GM21381 (cell line): ENCODE data around the gene AXIN1.

Experiments
- ATAC-seq: cut with Tn5 transposase; IDR thresholded peaks from one replicate; pipeline ENCODE4 v1.9.1; 2021; ENCODE audit warnings: mild to moderate bottlenecking, moderate library complexity; ENCODE audit not compliant: unreplicated experiment

The AXIN1 gene

GRCh38 chr16:307691-308312 is 44.7 kb downstream of the AXIN1 start:
- ATAC-seq: no peak

GRCh38 chr16:306911-307370 is 45.6 kb downstream of the AXIN1 start:
- ATAC-seq: no peak

- no peak for ATAC-seq
Measured at GRCh38 chr16:305916-306626, 46.5 kb downstream of the AXIN1 start.

- ATAC-seq: no peak
Measured at GRCh38 chr16:303760-304505, 48.6 kb downstream of the AXIN1 start.

- no peak for ATAC-seq
Measured at GRCh38 chr16:301950-302349, 50.6 kb downstream of the AXIN1 start.

GRCh38 chr16:301235-301634 is 51.3 kb downstream of the AXIN1 start:
- ATAC-seq: no peak

GRCh38 chr16:297832-298231 is 54.7 kb downstream of the AXIN1 start:
- ATAC-seq: no peak

- ATAC-seq: no peak
Measured at GRCh38 chr16:296806-297510, 55.6 kb downstream of the AXIN1 start.

- no peak for ATAC-seq
Measured at GRCh38 chr16:296276-296675, 56.2 kb downstream of the AXIN1 start.

GRCh38 chr16:293043-293775 is 59.3 kb downstream of the AXIN1 start:
- no peak for ATAC-seq

- ATAC-seq: no peak
Measured at GRCh38 chr16:291539-291938, 61.0 kb downstream of the AXIN1 start.

- no peak for ATAC-seq
Measured at GRCh38 chr16:290681-291405, 61.7 kb downstream of the AXIN1 start.

- no peak for ATAC-seq
Measured at GRCh38 chr16:290015-290680, 62.4 kb downstream of the AXIN1 start.

- ATAC-seq: no peak
Measured at GRCh38 chr16:289395-289997, 63.0 kb downstream of the AXIN1 start.

- no peak for ATAC-seq
Measured at GRCh38 chr16:287981-288920, 64.3 kb downstream of the AXIN1 start.

- no peak for ATAC-seq
Measured at GRCh38 chr16:287298-287811, 65.2 kb downstream of the AXIN1 start.

- no peak for ATAC-seq
Measured at GRCh38 chr16:286491-287297, 65.8 kb downstream of the AXIN1 start.
